ENCODE results near the gene AHCYL1.

- TF ChIP-seq CTCF (IDR thresholded peaks at IDR 0.05) = no peak
- no peak for TF ChIP-seq POLR2A (IDR thresholded peaks at IDR 0.05)
These were observed 22.7 kb downstream of the AHCYL1 start for GRCh38 chr1:110007046-110007830.
